GM21360 (cell line): ENCODE data around the gene MIER2.
A peak's percentile ranks its signal among the peaks of the same experiment; 100 is the strongest.
"Not testable (repeated sequence)": the region's sequence is repeated elsewhere in the genome, so short reads cannot be mapped to it uniquely, and the experiment has no call there.

Experiments used
- ATAC-seq: cut with Tn5 transposase; IDR thresholded peaks from one replicate; pipeline ENCODE4 v1.9.1; 2021; ENCODE audit warnings: mild to moderate bottlenecking, moderate library complexity; ENCODE audit not compliant: unreplicated experiment

MIER2 gene

DNA sequence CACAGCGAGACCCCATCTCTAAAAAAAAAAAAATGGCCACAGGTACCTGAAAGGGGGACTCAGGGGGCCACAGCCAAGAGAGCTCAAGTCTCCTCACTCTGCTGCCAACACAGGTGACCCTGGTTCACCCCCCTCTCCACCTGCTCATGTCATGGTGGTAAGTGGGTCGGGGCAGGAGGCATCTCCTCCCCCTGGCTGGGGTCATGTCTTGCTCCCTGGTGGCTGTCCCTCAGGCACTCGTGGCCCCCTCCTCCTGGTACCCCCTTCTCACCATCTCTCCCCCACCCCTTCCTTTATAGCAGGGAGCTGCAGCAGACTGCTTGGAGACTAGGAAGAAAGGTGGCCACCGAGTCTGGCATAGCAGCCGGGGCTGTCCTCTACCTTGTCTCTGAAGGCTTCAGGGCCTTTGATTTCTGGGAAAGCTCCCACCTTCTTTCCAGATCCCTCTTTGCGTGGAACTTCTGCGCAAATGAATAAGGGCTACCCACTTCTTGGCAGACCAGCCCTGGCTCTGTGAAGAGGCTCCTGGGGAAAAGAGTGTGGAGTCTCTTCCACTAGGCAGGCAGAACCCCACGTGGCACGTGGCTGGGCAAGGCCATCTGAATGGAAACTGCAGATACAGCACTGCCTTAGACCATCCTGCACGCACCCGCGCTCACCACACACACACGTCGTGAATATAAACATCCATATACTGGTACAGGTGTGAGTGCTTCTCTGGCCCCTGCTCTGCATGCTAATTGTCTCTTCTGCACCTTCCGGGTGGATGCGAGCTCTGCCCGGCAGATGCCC is 20.1 kb upstream of the MIER2 start:
- no peak for ATAC-seq

DNA sequence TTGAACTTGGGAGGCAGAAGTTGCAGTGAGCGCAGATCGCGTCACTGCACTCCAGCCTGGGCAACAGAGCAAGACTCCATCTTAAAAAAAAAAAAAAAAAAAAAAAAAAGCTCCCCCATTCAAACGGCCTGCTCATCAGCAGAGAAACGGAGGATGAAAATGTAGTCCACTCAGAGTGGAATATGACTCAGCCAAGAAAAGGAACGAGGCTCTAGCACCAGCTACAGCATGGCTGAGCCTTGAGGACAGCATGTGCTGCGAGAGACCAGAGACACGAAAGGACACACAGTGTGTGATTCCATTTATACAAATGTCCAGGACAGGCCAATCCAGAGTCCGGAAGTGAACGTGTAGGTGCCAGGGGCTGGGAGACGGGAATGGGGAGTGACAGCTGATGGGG is 18.1 kb upstream of the MIER2 start:
- no peak for ATAC-seq

DNA sequence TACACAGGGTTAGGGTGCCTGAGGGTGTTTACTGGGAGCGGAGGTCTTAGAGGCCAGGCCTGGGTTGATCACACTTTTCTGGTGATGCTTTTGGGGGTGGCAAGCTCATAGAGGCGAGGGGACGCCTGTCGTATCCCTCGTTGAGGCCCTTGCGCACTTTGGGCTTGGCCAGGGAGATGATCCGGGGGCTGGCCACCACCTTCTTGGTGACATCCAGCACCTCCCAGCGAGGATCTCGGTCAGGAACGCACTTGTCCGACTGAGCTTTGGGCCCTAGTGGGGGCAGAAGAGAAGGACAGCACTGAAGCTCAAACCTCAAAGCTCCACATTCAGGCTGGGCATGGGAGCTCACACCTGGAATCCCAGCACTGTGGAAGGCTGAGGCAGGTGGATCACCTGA is 17.6 kb upstream of the MIER2 start:
- ATAC-seq: no peak

DNA sequence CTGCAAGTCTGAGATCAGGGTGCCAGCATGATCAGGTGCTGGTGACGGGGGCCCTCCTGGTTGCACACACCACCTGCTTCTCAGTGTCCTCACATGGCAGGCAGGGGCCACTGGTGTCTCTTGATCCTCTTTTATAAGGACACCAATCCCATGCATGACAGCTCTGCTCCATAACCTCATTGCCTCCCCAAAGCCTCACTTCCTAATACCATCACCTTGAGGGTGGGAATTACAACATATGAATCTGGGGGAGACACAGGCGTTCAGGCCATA is 15.0 kb upstream of the MIER2 start:
- ATAC-seq: no peak

DNA sequence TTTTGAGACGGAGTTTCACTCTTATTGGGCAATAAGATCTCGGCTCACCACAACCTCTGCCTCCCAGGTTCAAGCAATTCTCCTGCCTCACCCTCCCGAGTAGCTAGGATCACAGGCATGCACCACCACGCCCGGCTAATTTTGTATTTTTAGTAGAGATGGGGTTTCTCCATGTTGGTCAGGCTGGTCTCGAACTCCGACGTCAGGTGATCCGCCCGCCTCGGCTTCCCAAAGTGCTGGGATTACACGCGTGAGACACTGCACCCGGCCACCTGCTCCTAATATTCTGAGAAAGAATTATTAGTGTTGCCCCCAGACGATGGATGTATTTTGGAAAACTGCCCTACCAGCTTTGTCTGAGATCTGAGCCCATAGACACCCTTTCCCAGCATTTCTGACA is 10.9 kb upstream of the MIER2 start:
- not testable (repeated sequence) for ATAC-seq

DNA sequence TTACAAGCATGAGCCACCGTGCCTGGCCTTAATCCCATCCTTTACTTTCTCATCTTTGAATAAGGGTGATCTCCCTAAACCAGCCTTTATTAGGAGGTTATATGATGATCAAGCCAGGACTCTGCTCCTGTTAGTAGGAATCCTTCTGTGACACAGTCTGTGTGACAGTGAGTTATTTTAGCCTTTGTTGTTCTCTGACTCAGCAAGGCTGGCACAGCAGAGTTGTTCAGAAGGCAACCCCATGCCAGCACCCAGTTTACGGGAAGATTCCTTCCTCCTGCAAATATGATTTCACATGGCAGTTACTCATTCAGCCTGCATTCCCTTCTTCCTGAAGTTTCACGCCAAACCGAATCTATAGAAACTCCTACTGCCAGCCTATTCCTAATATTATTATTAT is 10.5 kb upstream of the MIER2 start:
- no peak for ATAC-seq

DNA sequence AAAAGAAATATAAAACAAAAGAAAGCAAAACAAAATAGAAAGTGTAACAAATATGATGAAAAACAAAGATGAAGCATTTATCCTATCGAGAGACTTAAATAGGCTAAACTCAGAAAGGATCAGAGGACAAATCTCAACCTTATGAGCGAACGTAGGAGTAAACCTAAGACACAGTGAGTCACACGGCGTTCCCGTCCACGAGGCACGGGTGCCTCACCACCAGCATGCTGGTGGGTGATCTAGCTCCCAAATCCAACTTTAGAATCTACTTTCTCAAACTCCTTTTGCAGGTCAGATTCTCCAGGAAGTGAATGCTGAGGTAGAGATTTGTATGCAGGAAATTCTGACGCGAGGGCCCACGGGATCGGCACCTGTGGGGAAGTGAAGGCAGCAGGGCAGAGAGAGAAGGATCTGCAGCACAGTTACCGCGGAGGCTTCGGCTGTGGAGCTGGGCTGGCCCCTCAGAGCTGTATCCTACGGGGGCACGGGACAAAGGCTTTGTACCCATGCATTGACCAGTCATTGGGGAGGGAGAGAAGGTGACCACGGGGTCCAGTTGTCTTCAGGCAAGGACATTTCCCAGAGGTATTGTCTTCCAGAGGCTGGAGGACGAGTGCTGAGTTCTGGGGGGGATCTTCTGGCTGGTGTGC is 7.5 kb upstream of the MIER2 start:
- no peak for ATAC-seq

DNA sequence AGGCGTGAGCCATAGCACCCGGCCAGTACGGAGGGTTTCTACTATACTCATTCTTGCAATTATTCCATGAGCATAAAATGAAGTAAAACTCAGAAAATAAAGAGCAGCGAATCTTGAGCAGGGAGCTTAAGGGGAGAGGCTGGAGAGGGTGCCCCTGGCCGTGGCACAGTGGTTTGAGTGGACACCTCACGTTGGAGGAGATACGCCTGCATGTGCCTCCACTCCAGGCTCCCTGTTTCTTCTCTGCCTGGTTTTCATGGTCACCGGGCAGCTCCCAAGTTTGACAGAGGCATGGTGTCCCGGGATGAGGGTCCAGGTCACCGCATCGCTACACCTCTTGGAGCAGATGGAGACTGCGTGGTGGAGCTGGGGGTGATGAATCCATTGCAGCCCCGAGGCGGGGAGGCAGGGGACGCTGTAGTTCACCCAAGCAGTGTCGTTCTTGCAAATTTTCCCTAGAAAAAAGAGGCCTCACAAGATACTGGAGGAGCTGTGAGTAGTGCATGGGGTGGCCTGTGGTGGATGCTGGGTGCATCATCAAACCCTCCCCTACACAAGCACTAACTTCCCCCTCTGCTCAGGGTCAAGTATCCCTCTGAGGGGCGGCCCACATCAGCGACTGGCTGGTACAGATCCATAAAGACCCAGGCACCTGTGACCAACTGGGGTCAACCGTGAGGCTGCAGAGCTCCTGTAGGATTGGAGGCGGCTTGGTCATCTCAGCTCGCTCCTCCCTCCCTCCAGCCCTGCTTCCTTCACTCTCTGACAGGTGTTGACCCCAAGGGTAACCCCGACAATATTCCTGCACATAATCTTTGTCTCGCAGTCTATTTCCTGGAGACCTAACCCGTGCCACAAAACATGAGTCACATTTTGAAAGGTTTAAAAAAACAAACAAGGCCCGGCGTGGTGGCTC is 3.6 kb upstream of the MIER2 start:
- no peak for ATAC-seq

DNA sequence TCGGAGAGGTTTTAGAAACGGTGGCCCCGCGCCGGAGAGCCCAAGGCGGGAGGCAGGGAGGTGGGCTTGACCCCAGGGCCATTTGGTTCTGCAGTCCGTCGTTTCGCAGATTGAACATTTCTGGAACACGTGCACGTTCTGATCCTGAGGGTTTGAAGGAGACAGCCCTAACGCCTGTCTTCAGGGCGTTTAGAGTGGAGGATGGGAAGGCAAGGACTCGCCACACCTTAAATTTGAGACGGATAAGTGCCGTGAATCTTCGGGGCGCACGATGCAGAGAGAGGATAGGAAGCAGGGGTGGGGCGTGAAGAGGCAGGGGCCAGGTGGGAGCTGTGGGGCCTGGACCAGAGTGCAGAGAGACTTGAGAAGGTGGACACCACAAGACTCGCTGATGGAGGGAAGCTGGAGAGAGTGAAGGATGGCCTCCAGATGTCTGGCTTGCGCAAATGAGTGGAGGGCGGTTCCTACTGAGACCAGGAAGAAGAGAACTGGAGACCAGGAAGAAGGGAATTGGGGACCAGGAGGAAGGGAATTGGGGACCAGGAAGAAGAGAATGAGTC is 804 bp upstream of the MIER2 start:
- no peak for ATAC-seq

DNA sequence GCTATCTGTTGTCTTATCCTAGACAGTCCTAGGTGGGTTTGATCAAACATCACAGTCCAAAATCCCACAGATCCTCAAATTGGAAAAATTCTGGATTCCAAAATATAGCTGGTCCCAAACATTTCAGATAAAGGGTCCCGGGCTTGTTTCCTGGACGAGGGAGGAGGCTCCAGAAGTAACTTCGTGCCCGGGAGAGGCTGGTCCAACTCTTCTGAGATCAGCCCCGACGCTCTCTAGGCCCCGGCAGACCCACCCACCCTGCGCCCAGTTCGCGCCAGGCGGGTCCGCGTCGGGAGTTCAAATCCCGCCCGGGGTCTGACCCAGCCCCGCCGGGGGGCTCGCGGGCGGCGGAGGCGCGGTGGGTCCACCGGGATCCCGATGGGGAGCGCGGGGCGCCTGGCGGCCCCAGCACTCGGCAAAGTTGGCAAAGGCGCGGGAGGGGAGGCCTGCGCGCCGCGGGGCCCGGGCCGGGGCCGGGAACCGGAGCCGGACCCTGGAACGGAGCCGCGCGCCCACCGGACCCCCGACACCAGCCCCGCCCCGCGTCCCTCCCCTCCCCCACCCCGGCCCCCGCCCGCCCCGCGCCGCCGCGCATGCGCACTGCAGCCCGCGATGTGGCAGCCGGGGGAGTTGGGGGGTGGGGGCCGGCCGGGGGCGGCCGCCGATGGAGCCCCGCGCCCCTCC is 513 bp downstream of the MIER2 start:
- ATAC-seq: peak; percentile 25

DNA sequence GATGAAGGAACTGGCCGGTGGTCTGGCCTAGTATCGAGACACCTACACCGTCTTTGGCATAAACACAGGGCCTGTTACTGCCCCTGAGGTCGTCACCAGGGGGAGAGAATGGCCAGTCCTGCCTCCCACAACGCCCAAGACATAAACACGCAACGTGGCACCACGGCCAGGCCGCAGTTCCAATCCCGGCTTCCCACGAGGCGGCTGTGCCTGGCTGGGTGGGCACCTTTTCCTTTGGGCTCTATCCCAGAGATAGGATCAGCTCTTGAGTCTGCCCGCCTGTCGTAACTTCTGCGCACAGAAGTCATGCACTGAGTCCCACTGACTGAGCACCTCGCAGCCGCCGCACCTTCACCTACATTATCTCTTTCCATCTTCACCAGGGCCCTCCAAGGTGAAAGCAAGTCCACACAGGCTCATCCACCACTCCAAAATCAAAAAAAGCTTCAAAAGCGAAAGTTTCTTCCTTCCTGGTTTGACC is 1.1 kb downstream of the MIER2 start:
- ATAC-seq: no peak

DNA sequence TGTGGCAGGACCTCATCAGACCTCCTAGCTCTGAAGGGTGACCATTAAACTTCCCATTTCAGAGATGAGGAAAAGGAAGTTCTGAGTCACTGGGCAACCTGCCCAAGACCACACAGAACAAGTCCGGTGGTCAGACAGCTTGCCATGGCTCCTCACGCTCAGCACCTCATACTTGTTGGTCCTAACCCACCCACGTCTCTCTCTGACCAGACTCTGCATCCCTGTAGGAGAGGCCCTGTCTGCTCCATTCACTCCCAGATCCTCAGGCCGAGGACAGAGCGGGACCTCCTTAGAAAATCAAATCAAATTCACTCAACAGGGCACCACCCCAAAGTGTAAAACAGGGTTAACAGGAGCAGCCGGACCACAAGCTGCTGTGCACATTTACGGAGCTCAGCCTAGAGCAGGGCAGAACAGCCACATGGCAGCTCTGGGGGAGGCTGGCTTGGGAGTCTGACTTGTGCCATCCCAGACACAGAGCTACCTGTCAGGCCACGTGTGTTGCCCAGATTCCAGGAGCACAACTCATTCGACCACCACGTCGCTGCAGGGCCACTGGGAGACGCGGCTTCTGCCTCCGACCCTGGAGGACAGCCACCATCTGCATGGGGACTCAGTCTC is 1.7 kb downstream of the MIER2 start:
- no peak for ATAC-seq

DNA sequence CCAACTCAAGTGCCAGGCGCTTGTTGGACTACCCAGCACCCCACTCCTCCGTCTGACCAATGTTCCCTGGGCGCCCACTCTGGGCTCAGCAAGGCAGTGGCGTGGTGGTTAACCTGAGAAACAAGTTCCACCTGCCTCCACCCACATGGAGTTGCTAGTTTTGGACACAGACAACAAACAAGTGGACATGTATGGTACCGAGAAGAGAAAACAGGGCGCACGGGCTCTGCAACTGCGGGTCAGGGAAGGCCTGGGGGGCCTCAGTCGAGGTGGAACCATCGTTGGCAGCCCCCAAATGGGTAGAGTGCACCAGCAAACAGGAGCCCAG is 2.5 kb downstream of the MIER2 start:
- no peak for ATAC-seq

DNA sequence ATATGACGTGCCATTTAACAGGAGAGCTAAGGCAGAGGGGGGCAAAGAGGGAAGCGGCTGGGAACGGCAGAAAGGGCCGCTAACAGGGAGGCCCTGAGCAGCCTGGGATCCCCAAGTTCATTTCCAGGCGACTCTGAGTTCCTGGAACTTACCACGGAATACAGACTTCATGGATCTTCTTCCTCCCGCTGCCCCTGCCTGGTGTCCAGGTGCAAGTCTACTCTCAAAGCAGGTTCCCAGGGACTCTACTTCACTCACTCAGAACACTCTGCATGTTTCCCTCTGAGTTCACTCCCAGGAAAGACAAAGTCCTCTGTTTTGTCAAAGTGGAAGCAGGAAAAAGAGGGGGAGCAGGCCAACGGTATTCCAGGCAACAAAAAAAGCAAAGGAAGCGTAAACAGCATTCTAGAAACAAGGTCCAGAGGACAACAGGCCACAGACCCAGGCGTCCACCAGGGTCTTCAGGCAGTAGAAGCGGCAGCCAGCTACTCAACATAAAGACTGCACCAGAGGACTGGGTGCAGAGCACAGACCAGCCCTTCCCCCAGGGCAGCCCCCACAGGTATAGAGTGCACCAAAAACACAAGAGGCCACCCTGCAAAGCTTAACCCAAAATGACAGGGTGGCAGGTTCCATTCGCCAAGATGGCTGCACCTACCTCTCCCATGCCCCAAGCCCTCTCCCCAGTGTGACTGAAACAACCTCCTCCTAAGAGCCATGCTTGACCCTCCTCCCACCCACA is 3.0 kb downstream of the MIER2 start:
- ATAC-seq: no peak

DNA sequence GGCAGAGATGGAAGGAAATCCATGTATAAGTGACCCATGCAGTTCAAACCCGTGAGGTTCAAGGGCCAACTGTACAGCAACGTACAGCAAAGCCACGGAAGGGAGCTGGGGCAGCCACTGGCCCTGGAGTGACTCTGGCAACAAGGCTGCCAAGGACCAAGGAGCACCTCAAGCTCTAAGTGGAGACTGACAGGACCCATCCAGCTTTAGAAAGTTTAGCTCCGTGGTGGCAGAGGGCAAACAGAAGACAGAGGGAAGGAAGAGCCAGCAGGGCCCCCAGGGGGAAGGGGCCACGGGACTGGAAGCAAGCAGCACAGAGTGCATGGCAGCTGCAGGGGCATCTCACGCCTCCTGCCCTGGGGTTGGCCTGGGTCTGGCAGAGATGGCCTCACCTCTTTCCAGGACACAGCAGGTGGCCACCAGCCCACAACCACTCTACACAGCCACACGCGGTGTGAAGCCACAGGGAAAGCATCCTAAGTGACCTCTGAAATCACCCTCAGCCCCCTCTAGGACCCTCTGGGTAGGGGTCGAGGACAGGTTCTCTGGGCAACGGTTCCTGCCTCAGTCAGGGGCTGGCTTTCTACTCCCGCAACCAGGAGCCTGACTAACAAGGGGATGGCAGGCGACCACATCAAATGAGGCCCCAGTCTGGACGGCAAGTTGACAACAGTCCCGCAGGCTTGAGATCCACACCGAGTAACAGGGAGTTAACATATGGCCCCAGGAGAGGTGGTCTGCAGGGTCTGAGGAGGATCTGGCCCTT is 3.8 kb downstream of the MIER2 start:
- ATAC-seq: no peak

DNA sequence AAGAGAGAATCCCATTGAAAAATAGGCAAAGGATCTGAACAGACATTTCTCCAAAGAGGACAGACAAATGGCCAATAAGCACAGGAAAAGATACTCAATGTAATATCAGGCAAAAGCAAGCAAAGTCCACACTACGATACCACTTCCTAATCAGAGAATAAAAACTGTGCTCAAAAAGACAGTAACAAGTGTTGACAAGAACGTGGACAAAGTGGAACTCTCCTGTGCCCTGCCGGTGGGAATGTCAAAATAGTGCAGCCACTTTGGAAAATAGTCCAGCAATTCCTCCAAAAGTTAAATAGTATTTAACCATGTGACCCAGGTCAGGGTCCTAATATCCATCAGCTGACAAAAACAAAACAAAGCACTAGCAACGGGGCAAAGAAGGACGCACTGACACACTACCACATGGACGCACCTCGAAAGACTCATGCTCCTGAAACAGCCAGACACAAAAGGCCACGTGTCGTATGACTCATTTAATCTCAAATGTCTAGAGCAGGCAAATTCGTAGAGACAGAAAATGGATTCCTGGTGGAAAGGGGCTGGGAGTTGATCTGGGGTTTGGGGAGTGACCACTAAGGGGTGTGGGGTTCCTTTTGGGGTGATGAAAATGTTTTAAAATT is 5.2 kb downstream of the MIER2 start:
- ATAC-seq: no peak

DNA sequence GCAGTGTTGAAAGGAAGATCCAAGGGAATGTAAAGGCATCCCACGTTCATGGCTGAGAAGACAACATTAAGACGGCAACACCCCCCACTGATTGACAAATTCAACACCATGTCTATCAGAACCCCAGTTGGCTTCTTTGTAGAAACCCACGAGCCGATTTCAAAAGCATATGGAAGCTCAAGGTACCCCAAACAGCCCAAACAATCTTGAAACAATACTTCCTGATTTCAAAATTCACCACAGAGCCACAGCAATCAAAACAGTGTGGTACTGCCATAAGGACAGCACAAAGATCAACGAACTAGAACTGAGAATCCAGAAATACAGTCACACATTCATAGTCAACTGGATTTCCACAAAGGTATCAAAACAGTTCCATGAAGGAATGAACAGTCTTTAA is 6.2 kb downstream of the MIER2 start:
- ATAC-seq: no peak

DNA sequence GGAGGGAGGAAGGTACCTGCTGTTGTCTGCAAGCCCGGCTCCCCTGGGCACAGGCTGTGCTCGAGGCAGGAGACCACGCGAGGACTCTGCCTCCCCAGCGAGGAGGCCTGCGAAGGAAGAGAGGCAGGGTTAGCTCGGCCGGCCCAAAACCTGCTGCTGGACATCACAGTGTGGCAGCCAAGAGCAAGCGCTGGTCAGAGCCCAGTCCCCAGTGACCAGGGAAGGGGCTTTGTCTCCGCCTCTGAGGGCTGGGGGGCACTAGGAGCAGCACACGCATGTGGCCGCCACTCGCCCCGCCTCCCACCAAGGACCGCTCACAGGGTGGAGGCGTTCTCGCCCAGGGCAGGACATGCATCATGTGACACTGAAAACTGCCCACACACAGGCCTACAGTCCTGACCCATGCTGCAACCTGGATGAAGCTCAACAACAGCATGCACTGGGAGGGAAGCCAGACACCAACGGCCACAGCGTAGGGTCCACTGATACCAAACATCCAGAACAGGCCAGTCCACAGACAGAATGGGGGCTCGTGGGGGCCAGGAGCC is 8.5 kb downstream of the MIER2 start:
- ATAC-seq: no peak
